ENCODE data around the gene SOWAHD.
"Not testable (repeated sequence)": the region's sequence is repeated elsewhere in the genome, so short reads cannot be mapped to it uniquely, and the experiment has no call there.

Gene SOWAHD, protein sequence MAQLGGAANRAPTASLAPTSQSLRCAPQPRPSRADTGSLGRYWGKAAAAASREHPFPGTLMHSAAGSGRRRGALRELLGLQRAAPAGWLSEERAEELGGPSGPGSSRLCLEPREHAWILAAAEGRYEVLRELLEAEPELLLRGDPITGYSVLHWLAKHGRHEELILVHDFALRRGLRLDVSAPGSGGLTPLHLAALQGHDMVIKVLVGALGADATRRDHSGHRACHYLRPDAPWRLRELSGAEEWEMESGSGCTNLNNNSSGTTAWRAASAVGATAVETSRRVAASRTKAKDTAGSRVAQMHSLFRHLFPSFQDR

DNA sequence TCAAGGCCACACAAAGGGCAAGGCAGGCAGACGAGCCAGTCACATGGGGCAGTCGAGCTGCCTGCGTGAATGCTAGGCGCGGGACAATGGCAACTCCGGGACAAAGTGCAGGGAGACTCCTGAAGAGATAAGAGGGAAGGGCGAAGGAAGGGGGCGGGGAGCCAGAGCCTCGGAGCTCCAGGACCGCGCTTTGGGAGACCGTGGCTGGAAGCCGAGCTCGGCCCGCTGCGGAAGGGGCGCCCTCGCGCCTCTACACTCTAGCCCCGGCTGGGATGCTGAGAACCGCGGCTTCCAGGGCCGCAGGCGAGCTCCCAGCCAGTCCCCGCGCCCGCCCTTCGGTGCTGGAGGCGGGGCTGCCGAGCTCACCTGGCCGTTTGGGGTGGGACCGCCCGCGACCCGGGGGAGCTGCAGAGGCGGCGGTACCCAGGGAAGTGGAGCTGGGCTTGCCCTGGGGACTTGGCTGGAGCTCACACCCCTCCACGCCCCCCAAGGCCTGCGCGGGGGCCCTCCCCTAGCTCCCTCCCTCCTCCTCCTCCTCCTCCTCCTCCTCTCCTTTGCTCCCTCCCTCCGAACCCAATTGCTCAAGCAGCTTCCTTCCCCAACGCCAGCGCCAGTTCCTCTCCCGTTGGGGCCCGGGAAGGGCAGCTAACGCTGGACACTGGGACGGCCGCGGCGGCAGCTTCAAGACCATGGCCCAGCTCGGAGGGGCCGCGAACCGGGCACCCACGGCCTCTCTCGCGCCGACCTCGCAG is at the start of gene SOWAHD:
SOWAHD (plus strand) TSS at position 610 of the 752 bp plus-strand sequence; CDS start at position 690, 80 bp downstream.
- peak; percentile 54 for DNase-seq (ENCODE audit: low spot score)

DNA sequence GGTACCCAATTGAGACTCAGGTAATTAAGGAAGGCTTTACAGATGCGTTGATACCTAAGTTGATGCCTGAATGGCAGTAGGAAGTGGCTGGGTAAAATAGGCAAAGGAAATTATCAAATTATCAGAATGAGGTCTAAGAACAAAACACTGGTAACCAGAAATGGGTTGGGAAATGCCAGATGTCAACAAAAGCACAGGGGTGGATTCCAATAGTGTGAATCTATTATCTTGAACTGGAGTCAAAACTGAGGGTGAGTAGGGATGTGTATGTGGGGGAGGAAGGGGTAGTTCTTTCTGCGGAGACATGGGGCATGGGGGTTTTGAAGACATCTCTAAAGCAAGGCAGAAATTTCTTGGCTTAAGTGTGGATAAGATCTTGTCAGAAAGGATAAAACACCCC is 49.5 kb upstream of the SOWAHD start:
- no peak for DNase-seq (ENCODE audit: low spot score)

DNA sequence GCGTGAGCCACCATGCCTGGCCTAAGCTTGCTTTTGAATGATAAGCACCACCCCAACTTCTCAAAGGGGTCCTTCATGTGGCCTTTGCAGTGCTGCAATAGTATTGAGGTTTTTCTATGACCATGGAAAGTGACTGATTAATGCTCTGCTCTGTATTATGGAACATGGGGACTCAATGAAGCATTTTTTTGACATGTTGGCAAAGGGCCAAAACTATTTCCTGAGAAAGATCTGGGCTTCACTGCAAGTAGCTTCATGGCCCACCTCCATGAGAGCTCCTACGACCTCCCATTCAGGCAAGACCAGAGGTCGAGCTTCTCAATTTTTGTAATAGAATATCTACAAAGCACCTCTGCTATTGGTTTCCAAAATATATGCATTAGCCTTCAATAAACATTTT is 48.8 kb upstream of the SOWAHD start:
- DNase-seq (ENCODE audit: low spot score): no peak

DNA sequence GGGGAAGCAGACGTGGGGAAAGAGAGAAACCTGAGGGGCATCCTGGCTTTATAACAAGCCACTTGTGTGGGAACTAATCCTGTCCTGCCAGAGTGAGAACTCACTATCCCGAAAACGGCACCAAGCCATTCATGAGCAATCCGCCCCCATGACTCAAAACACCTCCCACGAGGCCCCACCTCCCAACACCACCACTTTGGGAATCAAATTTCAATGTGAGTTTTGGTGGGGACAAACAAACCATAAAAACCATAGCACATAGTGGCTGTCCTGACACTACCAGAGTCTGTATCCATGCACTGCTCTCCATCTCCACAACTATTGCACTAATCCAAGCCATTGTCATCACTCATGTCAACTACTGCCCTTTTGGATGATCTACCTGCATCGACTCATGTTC is 36.9 kb upstream of the SOWAHD start:
- no peak for DNase-seq (ENCODE audit: low spot score)

DNA sequence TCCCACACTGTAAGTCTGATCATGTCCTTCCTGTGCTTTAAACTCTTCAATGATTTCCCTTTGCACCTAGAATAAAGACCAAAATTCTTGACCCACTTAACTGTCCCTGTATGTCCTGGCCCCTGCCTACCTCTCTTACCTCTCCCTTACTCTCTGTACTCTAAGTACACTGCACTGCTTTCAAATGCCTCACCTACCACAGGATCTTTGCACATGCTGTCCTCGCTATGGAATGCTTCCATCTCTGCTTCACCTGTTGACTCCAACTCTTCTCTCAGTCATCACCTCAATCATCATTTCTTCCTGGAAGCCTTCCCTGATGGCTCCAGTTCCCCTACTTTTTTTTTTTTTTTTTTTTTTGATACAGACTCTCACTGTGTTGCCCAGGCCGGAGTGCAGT is 36.5 kb upstream of the SOWAHD start:
- DNase-seq (ENCODE audit: low spot score): no peak

DNA sequence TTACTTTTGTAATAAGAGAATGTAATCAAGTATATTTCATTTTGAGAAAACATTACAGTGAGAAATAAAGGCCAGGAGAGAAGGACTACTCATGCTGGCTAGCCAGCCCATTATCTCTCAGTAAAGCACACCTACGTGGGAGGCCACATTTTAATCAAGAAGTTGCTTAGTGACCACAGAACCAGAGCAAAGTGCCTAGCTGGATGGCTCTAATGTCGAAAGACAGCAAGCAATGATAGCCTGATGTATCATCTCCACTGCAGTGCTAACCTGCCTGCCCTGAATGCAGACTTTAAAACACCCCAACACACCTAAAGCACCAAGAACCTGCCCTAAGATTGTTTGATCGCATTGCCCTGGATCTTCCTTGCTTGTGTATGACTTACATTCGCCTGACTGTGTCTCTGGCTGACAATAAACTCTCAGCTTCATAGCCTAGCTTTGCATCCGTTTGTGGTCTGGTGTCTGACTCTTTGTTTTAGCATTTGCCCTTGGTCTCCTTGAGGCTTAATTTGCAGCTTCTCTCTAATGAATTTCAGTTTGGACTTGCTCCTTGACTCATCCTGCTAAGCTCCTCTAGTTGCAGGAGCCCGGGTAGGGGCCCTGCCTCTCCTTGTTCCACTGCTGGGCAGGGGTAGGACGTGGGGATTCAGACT is 31.4 kb upstream of the SOWAHD start:
- no peak for DNase-seq (ENCODE audit: low spot score)

DNA sequence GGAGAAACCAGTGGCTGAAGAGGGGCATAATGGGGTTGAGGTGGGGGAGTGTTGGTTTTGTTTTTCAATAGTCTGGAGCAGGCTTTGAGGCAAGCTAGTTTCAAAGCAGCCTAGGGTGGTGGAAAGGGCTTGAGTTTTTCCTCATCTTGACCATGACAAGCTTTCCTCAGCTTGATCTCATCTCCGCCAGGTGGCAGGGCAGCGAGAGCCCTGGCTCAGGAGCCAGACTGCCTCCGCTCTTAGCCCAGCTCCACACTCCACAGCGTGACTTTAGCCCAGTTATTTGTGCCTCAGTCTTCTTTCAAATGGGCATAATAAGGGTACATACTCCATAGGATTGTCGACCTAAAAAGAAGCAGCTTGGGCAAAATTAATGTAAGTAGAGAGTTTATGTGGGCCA is 29.9 kb upstream of the SOWAHD start:
- DNase-seq (ENCODE audit: low spot score): no peak

DNA sequence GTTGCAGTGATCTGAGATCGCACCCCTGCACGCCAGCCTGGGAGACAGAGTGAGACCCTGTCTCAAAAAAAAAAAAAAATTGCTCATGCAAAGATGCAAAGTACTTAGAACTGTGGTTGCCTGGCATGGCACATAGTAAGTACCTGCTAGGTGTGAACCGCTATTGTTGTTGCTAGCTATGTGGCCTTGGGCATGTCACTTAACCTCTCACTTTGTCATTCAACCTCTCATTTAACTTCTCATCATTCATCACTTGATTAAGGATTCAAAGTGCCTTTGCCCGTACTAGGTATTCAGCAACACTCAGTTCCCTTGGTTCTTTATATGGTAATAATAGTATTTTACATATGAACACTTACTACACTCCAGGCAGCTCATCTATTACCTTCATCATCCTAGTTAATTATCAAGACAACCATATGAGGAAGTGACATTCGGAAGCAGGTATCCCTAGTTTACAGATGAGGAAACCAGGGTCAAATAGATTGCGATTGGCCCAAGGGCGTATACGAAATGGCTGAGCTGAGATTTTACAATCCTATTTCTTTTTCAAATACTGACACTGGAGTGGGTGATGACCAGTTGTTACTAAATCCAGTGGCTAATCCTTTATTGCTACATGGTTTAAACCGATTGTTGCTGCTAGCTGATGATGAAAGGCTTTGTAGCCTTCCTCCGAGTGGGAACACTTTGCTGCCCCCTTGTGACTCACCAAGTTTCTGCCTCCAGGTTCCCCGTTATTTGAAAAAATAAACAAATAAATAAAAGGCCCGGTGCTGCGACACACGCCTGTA is 28.8 kb upstream of the SOWAHD start:
- peak; percentile 61 for DNase-seq (ENCODE audit: low spot score)

DNA sequence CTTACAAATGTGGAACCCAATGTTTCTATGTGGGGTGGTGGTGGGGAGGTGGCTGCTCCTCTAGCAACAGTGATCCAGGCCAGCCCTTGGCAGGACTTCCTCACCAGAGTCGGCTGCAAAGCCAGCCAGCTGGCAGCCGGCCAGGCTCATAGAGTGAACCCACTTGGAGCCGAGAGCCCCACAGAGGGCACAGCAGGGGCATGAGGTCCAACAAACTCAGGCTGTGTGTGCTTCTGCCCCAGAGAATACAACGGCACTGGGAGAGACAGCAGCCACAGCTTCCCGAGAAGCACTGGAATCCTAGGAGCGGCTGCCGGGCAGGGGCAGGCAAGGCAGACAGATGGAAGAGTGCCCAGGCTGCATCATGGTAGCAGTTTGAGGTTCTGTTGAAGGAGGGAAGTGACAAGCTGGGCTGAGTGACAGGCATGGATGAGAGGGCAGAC is 23.5 kb upstream of the SOWAHD start:
- DNase-seq (ENCODE audit: low spot score): no peak

DNA sequence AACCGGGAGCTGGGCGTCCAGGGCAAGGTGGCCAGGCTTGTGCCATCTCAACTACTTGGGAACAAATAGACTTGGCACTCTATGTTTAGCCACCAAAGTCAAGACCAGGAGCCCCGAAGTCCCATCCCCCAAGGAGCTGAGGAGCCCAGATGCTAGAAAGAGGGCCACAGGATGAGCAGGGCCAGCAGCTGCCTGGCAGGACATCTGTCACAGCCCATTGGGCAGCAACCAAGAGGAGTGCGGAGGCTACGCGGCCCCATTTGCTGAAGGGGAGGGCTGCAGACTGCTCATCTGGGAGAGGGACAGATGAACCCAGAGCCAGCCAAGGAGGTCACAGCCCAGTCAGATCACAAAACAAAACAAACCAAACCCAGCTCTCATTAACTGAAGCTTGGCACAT is 22.9 kb upstream of the SOWAHD start:
- no peak for DNase-seq (ENCODE audit: low spot score)

DNA sequence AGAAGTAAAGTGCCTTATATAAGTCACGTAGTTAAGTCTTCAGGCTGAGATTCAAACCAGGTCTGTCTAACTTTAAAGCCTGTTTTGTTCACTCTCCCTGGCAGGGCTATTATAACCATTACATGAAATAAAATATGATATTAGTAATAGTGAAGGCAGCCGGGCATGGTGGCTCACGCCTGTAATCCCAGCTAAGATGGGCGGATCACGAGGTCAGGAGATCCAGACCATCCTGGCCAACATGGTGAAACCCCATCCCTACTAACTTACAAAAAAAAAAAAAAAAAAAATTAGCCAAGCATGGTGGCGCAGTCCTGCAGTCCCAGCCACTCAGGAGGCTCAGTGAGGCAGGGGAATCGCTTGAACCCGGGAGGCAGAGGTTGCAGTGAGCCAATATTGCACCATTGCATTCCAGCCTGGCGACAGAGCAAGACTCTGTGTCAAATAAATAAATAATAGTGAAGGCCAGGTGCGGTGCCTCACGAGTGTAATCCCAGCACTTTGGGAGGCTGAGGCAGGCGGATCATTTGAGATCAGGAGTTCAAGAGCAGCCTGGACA is 22.1 kb upstream of the SOWAHD start:
- no peak for DNase-seq (ENCODE audit: low spot score)

DNA sequence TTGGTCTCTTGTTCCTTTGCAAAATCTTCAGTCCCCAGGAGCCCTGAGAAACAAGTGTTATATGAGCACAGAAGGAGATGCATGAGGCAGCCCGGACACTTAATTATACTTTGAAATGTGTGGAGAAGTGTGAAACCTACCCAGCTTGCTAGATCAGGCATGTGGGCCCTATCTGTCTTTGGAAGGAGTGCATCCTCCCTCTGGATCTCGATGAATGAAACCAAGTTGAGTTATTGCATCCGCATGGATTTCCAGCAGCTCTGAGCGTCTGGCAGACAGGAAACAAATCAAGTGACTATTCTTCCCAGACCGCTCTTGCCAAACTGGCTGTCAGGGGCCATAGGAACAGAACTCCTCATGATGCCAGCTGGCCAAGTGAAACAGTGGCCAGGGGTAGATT is 19.6 kb upstream of the SOWAHD start:
- DNase-seq (ENCODE audit: low spot score): no peak

DNA sequence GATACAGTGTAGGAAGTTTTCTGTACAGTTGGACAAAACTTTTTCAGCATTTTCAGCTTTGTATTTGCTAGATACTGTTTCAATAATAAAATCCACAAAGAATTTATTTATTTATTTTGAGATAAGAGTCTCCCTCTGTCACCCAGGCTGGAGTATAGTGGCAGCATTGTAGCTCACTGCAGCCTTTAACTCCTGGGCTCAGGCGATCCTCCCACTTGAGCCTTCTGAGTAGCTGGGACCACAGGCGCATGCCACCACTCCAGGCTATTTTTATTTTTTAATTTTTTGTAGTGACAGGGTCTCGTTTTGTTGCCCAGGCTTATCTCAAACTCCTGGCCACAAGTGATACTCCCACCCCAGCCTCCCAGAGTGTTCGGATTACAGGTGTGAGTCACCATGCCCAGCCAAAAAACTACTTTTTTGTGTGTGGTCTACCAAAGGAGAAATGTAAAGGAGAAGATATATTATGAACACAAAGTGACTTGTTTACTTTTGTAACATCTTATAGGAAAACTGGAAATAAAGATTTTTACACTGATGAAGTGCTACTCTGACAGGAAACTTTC is 13.0 kb upstream of the SOWAHD start:
- no peak for DNase-seq (ENCODE audit: low spot score)

DNA sequence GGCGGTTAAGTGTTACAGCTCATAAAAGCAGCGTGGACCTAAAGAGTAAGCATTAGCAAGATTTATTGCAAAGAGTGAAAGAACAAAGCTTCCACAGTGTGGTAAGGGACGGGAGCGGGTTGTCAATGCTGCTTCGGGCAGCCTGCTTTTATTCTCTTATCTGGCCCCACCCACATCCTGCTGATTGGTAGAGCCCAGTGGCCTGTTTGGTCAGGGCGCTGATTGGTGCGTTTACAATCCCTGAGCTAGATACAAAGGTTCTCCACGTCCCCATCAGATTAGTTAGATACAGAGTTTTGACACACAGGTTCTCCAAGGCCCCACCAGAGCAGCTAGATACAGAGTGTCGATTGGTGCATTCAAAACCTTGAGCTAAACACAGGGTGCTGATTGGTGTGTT is 8.3 kb upstream of the SOWAHD start:
- not testable (repeated sequence) for DNase-seq (ENCODE audit: low spot score)

DNA sequence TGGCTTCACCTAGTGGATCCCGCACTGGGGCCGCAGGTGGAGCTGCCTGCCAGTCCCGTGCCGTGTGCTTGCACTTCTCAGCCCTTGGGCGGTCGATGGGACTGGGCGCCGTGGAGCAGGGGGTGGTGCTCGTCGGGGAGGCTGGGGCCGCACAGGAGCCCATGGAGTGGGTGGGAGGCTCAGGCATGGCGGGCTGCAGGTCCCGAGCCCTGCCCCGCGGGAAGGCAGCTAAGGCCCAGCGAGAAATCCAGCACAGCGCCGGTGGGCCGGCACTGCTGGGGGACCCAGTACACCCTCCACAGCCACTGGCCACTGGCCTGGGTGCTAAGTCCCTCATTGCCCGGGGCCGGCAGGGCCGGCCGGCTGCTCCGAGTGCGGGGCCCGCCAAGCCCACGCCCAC is 7.6 kb upstream of the SOWAHD start:
- DNase-seq (ENCODE audit: low spot score): not testable (repeated sequence)

DNA sequence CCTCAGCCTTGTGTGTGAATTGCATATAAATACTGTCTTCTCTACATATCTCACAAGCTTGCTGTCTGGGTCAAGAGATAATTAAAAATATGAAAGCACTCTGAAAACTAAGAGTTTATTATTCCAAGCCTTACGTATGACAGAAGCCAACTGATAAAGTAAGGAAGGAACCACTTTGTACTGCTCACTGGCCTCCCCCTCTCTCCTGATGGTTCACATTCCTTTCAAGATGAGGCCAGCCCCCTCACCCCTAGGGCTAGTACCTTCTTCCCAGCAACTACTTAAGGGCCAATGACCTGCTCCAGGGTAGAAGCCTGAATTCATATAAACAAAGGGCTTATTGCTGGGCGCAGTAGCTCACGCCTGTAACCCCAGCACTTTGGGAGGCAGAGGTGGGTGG is 5.4 kb upstream of the SOWAHD start:
- no peak for DNase-seq (ENCODE audit: low spot score)

DNA sequence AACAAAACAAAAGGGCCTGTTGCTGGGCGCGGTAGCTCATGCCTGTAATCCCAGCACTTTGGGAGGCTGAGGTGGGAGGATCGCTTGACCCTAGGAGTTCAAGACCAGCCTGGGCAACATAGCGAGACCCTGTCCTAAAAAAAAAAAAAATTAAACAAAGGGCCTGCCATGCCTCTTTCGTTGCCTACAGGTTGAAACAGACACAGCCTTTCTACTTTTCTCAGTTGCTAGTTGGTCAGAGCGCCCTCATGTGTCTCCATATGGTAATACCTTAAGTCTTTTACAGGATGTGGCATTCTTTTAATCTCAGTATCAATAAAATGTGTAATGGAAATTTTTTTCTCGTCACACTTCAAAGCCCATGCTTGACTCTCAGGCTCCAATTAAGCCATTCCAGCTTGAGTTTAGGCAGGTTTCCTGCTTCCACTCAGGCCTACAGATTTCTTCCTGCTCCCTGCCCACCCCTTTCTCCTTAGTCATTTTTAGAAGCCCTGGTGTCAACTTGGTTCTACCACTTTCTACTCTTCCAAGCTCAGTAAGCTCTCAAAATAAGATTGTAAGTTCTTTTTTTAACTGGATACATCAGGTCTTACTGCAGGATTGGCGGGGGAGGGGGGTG is 4.6 kb upstream of the SOWAHD start:
- DNase-seq (ENCODE audit: low spot score): no peak

DNA sequence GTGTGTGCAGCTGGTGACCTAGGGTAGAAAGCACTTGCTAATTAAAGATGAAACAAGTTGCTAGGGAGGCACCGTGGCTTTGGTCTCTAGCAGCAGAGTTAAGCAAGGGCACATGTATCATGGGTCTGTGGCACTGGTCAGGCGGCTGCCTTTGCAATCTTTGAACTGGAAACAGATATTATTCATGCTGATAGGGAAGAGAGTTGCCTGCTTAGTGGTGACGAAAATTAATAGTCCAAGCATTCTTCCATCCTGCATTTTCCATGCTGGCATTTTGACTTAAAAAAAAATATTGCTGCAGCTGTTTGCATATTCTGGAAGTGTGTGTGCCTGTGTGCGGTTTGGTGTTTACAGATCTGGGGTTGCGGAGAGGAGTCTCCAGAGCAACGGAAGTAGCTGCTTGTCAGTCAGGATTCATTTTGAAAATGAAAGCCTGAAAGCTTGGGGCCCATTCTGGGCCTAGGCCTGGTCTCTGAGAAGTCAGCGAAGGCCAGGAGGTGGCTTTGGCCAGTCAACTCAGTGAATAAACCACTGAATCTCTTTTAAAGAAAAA is 2.3 kb upstream of the SOWAHD start:
- no peak for DNase-seq (ENCODE audit: low spot score)

DNA sequence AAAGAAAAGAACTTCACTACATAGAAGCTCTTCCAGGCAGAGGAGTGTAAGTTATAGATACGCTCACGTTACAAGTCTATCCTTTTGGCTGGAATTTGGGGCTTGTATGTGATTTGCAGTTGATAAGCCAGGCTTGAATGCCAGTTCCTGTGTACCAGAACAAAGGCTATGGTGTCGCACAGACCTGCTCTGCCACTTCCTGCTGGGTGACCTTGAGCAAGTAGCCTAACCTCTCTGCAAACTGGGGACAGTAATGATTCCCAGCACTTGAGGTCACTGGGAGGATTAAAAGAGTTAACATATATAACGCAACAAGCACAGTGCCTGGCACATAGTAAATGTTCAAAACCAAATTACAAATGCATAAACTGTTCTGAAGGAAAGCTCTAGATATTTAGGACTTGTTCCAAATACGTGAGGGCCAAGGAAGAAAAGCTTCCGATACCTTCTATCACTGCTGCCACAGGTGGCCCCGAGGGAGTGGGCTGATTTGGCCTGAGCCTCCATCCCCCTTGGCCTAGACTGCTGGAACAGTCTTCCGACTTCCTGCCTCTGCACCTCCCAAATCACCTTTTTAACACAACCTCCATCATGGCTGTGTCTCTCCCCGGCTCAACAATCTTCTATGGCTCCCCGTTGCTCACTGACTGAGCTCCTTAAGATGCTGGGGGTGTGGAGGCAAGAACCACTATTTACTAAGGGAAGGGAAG is 1.3 kb upstream of the SOWAHD start:
- DNase-seq (ENCODE audit: low spot score): no peak

DNA sequence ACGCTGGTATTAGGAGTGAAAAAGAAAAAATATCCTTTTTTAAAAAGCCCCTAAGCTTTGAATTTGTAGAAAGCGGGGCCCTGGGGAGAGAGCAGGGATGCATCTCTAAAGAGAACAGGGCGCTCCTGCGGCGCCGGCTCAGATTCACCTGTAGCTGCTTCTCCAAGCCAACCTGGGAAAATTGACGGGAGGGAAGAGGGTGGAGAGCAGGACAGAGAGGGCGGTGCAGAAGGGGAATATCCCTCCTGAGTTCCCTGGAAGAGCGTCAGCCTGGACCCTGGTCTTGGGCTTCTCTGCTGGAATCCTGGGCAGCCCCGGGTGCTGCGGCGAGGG is 776 bp upstream of the SOWAHD start:
- no peak for DNase-seq (ENCODE audit: low spot score)
